HG03520 (cell line): ENCODE results near the gene CYP2J2.
"Not testable (repeated sequence)": the region's sequence is repeated elsewhere in the genome, so short reads cannot be mapped to it uniquely, and the experiment has no call there.

ENCODE experiments used
- ATAC-seq: cut with Tn5 transposase; IDR thresholded peaks from one replicate; pipeline ENCODE4 v1.9.1; 2021; ENCODE audit warnings: mild to moderate bottlenecking, moderate library complexity; ENCODE audit not compliant: unreplicated experiment

CYP2J2 gene

DNA sequence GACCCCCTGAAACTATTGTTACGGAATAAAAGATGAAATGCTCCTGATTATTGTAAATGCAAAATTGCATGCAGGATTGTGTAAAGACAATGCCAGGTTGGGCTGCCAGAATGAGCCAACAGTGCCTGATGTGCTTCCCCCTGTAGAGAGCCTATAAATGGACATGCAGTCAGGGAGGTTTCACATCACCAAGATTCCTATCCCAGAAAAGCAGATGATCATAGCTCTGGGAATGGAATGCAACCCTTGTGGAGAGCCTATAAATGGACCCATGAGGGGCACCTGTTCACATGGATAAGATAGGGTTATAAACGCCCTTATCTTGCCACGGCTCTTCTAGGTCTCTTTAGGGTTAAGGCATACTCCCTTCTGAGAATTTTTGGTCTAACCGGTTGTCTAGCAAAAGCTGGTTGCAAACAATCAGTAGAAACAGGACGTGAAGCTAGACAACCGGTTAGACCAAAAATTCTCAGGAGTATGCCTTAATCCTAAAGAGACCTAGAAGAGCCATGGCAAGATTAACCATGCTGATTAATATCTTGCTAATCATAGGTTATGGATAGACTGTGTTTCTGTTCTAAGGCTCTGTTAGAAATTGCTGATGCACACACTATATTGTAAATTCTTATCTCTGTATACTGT, 5.2 kb downstream of the CYP2J2 start:
- ATAC-seq, result not testable (repeated sequence)

DNA sequence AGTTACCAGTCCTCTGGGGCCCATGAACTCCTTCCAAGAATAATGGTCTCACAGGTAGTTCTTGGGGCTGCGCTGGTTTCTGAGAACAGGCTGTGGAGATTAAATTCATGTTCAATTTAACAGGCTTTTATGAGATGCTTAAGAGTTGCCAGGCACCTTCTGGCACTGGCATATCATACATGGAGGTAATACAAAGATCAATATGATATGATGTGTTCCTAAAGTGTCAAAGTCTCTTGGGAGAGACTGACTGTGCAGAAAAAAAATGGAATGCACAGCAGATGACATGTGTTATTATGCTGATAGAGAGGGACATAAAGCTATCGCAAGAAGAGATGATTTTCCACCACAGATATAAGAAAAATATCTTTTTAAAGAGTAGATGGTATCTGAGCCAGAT, 6.8 kb downstream of the CYP2J2 start:
- ATAC-seq, result no peak

DNA sequence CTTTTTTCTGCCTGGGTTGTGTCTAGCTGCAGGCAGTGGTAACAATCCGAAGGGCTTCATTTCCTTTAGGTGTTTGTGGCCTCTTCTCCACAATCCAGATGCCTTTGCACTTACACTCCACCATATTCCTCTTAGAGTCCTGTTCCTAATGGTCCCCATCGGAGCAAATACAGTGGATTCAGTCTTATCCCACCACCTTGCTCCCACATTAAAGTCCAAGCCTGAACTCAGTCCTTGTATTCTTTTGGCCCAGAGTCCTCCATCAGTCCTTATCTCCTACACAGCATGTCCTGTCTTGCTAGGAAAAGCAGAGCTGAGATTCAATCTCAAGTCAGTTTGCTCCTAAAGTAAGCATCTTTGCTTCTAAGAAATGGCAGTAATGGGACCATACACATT, 8.8 kb downstream of the CYP2J2 start:
- ATAC-seq, result no peak

DNA sequence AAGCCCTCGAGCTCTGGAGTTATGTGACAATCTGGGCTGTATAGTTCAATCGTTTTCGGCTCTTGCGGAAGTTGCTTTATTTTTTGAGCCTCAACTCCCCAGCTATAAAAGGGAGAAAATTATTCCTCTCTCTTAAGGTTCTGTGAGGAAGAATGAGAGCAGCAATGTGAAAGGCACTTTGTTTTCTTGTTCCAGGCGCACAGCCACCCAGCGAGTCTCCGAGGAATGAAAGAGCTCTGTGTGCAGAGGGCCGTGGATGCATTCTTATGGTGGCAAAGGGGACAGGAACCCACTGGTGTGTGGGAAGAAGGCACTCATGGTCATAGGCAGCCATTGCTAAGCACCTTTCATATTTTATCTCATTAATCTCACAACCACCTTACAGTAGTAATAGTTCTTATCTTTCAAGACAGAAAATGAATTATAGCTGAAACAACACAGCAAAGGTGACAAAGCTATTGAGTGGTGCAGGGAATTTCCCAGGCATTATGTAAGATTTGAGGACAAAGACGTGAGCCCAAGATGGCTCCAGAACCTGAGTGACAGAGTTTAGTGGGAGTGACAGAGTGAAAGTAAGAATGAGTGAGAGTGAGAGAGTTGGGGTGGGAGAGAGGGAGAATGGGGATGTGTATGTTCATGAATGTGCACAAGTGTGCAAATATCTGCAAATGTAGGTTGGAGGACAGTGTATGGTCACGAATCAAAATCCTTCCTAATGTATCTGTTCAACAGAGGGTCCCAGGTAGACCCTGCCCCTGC, 9.4 kb downstream of the CYP2J2 start:
- no peak for ATAC-seq

DNA sequence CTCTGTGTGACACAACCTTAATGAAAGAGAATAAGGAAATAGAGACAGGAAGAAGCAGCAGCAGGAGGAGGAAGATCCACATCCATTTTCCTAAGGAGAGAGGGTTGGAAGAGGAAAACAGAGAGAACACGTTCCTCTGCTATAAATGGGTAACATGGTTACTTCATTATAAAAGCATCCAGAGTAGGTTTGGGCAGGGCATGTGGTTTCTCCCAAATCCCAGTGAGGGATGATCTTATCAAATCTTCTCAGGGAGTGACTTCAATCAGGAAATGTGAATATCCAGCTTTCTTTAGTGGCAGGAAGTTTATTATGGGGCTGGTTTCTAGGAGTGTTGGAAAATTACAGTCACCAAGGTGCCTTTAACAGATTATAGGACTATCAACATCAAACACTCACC, 11.1 kb downstream of the CYP2J2 start:
- ATAC-seq, result no peak

DNA sequence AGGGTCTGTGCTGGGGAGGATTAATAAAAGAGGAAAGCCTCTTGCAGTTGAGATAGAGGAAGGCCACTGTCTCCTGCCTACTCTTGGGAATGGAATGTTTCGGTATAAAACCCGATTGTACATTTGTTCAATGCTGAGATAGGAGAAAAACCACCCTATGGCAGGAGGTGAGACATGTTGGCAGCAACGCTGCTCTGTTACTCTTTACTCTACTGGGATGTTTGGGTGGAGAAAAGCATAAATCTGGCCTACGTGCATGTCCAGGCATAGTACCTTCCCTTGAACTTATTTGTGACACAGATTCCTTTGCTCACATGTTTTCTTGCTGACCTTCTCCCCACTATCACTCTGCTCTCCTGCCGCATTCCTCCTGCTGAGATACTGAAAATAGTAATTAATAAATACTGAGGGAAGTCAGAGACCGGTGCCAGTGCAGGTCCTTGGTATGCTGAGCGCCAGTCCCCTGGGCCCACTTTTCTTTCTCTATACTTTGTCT, 11.7 kb downstream of the CYP2J2 start:
- not testable (repeated sequence) for ATAC-seq

DNA sequence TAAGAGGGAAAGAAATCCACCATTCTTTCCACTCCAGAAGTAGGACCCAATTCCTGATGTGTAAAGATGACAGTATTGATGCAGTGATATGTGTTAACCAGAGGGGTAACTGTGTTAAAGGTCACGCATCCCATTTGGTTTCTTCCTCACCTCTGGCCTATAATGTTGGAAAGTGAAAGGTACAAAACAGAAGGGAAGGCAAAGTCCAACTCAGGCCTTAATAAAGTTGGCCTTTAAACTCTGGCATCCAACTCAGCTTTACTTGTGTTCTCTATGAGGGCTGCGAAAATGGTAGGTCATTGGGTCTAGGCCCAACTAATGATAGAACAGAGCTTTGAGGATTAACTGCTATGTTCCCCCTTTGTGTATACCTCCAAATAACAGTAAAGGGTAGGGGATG, 17.9 kb downstream of the CYP2J2 start:
- ATAC-seq, result no peak

DNA sequence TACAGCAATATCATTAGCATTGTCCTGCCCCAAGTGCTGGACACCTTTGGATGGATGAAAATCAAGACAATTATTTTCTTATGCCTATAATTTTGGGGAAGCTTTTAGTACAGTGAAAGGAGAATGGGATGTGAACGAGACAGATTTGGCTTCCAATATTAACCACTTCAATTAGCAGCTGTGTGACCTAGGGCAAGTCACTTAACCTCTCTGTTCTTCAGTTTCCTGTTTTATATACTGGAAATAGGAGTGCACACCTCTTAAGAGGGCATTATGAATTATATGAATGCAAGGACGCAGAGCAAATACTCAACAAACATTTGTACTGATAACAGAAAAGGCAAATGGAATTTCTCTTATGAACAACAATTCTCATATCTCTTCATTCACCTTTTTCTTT, 18.5 kb downstream of the CYP2J2 start:
- no peak for ATAC-seq

DNA sequence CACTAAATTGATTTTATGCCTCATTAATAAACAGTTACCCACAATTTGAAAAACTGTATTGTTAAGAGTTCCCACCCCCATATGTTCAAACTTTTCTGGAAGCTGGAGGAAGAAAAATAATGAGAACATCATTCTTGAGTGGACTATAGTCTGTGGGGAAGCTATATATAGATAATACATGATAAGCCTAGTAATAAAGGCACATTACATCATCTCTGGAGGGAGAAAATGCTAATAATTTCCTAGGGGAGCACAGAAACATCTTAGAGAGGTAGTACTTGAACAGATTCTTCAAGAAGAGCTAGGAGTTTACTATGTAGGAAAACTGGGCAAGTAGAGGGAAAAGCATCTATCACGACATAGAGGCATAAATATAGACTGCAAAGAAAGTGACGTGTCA, 19.6 kb downstream of the CYP2J2 start:
- no peak for ATAC-seq

DNA sequence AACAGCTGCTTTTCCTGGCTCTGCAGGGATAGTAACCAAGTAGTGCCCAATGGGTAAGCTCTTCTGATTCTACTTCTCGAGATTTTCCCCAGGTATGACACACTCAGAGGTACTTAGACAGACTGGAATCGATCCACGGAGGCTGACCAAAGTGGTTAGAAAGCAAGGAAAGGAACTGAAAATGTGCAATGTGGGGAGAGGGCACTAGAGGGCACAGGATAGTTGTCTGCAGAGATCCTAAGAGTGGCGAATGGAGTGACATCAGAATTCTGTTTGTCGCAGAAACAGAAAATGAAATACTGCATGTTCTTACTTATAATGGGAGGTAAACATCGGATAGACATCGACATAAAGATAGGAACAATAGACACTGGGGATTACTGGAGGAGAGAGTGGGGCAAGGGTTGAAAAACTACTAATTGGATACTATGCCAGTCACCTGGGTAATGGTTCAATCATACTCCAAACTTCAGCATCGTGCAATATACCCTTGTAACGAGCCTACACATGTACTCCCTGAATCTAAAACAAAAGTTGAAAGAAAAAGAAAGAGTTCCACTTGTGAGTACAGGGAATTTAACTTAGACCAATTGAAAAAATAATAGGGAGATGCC, 23.3 kb downstream of the CYP2J2 start:
- peak; percentile 77 for ATAC-seq

DNA sequence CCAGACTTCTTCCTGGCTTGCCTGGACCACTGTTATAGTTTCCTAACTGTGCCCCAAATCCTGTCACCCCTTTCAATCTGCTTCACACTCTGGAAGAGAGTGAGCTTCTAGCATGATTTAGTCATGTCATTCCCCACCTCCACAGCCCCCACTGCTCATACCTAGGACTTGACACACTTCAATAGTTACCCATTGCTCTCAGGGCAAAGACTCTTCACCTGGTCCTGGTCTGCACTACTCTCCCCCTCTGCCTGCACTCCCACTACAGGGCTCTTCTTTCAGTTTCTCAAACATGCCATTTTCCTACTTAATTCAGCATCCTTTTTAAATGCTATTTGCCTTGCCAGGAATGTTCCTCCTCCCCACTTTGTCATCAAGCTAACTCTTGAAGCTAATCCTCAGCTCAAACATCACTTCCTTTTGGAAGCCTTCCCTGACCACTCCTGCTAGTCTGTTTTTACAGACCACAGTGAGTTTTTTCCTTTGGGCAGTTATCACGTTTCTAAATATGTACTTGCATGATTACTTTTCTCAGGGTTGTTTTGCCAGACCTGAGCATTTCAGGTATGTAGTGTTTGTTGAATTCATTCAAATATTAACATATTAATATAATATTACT, 24.7 kb downstream of the CYP2J2 start:
- ATAC-seq, result no peak

DNA sequence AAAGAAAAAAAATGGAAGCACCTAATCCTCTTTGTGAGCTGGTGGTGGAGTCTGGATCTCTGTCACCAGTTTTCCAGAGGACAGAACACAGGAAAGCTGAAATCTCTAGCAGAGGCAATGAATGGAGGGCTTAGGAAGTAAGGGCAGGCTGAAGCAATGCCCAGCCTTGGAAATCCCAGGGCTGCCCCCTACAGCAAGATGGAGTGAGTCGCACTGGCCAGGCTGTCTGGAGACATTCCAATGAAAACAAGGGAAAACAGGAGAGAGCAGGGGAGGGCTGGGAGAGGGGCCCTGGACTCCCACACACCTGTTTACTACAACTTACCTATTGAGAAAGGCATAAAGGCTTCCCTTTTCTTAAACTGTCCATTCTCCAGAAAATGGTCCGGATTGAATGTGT, 25.9 kb downstream of the CYP2J2 start:
- ATAC-seq, result no peak

DNA sequence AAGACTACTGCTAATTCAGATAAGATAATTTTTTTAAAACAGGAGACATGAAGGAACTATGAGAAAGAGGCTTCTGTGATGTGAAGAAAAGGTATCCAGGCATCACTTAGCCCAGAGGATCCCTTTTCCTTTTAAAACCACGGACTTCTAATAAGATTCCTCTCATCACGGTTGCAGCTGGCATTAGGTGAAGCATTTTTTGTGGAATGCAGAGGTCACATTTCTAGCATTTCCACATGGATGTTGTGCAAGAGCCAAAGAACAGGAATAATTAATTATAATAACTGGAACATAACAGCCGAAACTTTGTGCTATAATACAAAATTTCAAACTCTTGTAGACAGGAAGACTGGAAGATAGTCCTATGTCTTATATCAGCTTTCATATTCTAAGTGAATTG, 27.6 kb downstream of the CYP2J2 start:
- ATAC-seq, result no peak

DNA sequence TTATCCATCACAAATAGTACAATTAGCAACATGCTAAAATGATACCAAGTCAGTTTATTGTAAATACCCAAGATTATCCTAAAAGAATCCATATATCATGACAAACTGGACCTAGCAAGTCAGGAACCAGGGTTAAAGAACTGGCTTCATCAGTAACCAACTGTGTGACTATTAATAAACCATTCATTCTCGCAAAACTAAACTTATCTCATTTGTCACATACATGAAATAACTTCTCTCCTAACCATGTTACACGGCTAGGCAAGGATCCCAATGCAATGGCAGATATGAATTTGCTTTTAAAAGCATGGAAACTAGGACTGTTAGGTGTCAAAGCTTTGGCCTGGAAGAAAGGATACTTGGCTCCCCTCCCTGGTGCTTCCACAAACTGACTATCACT, 29.4 kb downstream of the CYP2J2 start:
- no peak for ATAC-seq

DNA sequence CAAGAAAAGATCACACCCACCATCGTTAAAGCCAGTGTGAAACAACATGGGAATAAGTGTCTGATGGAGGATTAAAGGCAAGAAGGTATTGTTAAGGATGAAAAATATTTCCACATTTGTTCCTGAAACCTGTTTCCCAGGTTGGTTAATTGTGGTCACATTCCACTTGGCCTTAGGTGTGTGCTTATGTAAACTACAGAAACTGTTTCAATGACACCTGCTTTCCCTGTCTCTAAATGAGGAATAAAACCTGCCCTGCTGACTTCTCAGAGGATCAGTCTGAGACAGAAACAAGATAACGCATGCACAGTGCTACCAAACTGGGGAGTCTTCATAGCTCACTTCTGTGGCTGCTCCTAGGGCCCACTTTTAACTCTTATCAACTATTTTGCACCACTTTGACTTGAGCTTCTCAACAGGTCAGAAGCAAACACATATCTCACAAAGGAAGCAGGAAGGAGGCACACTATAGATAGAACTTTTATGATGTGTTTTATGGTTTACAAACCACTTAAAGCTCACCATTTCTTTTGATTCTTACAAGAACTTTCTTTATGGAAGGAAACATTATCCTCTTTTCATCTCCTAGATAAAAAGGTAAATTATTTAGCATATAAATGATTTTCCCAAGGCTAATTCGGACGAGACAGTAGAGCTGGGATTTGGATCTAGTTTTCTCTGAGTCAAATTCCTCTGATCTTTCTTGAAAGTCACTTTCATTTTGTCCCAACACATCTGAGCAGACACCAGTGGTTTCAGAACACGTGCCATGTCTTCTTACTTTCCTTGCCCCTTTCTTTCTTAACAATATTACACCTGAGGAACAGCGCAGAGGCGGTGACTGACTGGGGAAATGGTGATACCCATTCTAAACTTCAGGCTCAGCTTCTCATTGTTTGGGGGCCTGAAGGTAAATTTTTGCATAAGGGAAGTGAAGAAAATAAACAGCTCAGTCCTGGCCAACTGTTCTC, 33.4 kb downstream of the CYP2J2 start:
- ATAC-seq, result no peak

DNA sequence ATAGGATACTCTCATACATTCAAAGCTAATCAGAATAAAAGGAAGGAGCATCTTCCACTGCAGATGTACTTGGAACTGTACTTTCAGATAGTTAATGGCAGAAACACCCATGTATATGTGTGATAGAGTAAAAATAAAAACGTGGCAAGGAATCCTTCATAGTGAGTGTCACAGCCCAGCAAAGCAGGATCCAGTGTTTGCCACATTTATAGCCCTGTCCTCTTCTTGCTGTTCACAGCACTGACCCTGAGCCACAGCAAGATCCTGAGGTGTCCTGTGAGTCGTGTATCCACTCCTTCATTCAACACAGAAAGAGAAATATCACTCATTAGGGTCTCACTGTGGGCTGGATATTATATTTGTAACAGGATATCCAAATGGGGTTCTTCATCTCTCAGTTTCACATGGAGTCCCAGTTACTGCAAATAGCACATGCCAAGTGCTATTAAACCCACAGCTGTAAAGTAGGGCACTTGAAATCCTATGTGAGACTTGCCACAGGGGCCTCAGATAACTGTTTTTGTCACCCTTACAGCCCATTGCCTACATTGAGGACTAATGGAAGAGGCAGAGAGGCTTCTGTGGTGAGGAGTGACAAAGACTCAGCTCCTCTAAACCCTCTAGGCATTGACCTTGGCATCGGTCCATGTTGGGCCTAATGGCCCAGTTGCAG, 41.3 kb downstream of the CYP2J2 start:
- ATAC-seq, result no peak

DNA sequence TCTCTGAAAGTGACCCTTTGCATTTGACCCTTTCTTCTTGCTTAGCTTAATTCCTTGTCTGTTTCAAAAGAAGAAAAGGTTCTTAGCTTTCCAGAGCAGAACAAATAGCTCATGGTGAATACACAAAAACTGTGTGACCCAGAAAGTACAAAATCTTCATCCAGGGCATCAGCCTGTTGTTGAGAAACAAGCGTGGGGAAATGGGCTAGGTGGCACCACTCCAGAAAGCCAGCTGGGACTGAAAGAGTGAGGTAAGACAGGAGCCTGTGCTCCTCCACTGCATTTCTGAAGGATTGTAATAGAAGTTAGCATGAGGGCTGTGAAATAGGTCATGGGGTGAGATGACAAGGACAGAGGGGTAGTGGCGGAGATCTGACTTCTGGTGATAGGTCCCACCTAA, 45.8 kb downstream of the CYP2J2 start:
- no peak for ATAC-seq

DNA sequence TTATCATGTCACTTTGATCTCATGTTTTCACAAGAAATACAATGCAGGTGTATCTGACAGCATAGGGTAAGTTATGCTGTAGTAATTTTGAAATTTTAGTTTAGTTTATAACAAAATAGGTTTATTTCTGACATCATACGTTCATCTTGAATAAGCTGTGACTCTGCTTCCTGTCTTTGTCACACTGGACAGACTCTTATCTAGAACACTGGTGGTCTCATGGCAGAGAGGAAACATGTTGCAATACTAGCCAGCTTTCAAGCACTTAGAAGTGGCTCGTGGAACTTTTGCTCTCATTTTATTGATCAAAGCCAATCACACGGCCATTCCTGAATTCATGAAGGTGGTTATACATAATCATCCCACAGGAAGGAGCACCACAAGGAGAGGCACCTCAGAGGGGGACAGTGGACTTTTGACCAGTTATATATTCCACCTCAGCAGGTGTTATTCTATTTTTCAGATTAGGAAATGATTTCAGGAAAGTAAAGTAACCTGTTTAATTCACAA, 46.5 kb downstream of the CYP2J2 start:
- no peak for ATAC-seq

DNA sequence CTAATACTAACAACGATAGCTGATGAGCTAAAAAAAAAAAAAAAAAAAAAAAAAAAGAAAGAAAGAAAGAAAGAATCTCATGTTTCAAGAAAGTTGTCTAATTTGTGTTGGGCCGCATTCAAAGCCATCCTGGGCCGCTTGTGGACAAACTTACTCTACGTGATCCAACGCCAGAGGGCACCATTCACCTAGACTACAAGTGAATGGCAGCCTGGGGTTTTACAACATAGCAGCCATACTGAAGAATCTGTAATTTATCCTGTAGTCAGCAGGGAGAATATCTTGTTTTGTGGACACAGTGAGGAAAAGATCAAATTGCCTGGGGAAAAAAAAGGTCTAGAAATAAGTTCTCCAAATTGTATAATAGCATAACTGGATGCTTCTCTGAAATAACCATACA, 47.0 kb downstream of the CYP2J2 start:
- no peak for ATAC-seq

DNA sequence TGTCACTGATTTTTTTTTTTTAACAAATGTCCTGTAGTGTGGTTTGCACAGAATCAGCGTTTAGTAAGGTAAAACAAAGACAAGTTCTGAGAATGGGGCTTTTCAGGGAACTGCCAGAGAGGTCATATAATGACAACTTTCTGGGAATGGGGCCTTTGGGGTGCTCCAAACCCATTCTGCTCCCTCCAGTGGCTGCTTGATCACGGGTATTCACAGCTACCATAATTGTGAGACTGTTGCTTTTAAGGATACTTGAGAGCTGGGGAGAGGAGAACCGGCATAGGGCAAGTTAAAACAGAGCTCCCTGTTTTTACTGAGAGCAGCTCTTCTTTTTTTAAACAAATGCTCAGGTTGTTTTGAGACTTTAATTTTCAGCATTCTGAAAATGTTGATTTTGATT, 48.2 kb downstream of the CYP2J2 start:
- no peak for ATAC-seq
